ENCODE data around the gene SEC14L2. TPM values are rescaled to one million over a fixed set of nuclear protein-coding genes. Genes with fewer than 3 reads are reported as not detected.

SEC14L2 gene
- total and polyA plus RNA-seq, 2 of the 8 experiments (the other 6 are each of a cell fraction or from before 2014, with no cell fraction given), result 2.8 to 3.2 TPM

GRCh38 chr22:30457981-30458380 is 61.2 kb downstream of the SEC14L2 start:
- no peaks in the 10 kb centered on the region for H3K79me2 ChIP-seq (ENCODE audit: control insufficient read depth in 1 of 2, insufficient read depth in 2 of 2, low read length in 2 of 2)
- DNase-seq (ENCODE audit: low read depth in 1 of 2, low spot score in 2 of 2) (no peak), FAIRE-seq (no peak)
- no peak overlapping the region for H2BK120ac ChIP-seq (replicated peaks; ENCODE audit: low read depth, low read length)
- WGBS, 2 experiments (ENCODE audit: extremely low coverage in 1 of 2, insufficient coverage in 1 of 2, insufficient read length in 1 of 2, insufficient replicate concordance in 2 of 2, low coverage in 1 of 2, low lambda C conversion rate in 2 of 2, missing lambda C conversion rate in 1 of 2), result 79% methylated on average over 8 of the region's 8 CpGs; no CpG with 5 or more reads in 1 of the 2 experiments
- no peak overlapping the region for H2BK20ac ChIP-seq (ENCODE audit: low read length)
- no peaks in the 10 kb centered on the region for H3K36me3 ChIP-seq (ENCODE audit: control insufficient read depth in 2 of 4, insufficient read depth in 4 of 4, low read length in 3 of 4)
- no peaks in the 10 kb centered on the region for H3K79me1 ChIP-seq (ENCODE audit: low read depth, low read length)
- H4K8ac ChIP-seq (ENCODE audit: extremely low read depth, insufficient read depth, low read length), result no peak overlapping the region
- H3K56ac ChIP-seq (replicated peaks; ENCODE audit: insufficient read length, low read depth, low read length), result no peak overlapping the region
- H4K20me1 ChIP-seq (replicated peaks in 1 of 2; ENCODE audit: control insufficient read depth in 1 of 2, insufficient read depth in 2 of 2, low read length in 2 of 2), result no peaks in the 10 kb centered on the region
- H3K27ac ChIP-seq (ENCODE audit: low read depth, low read length), result no peak overlapping the region
- no peak overlapping the region for H2BK5ac ChIP-seq (ENCODE audit: low read depth, low read length)
- no peak overlapping the region for H3K4me2 ChIP-seq (ENCODE audit: insufficient read depth in 1 of 2, low read depth in 2 of 2, low read length in 2 of 2)
- no peak overlapping the region for H2BK12ac ChIP-seq (ENCODE audit: low read depth, low read length)
- H4K91ac ChIP-seq (replicated peaks; ENCODE audit: insufficient read length, low read length), result no peak overlapping the region
- POLR2A ChIA-PET (ENCODE audit: partially characterized antibody), result interaction anchor here (0.6 to 1.9 kb wide), 2 partner anchors 88 to 510 kb away, joined by 3 to 4 read pairs; partner anchors contain the start of genes MORC2 and SEC14L6
- H2AFZ ChIP-seq (ENCODE audit: low read length), result no peak overlapping the region
- no peak overlapping the region for H2BK15ac ChIP-seq (ENCODE audit: low read length)
- TF ChIP-seq BCL11A (IDR thresholded peaks at IDR 0.05; ENCODE audit: low read depth in 2 of 2, low read length in 2 of 2) (no peak), TCF12 (IDR thresholded peaks at IDR 0.05; ENCODE audit: low read depth, low read length) (no peak), BRCA1 (IDR thresholded peaks at IDR 0.05; ENCODE audit: low read depth, low read length) (no peak), JUN (IDR thresholded peaks at IDR 0.05; ENCODE audit: low read depth, low read length) (no peak), PHF8 (conservative IDR thresholded peaks at IDR 0.05; ENCODE audit: low read depth, low read length) (no peak), CEBPB (IDR thresholded peaks at IDR 0.05; ENCODE audit: low read depth, low read length) (no peak)
- no peak overlapping the region for H3K4ac ChIP-seq (replicated peaks; ENCODE audit: insufficient read length, low read depth, low read length)
- no peak overlapping the region for H3K9ac ChIP-seq (replicated peaks in 1 of 4; ENCODE audit: extremely low read depth in 1 of 4, low read depth in 3 of 4, low read length in 3 of 4)
- H2AK5ac ChIP-seq (ENCODE audit: low read depth, low read length), result no peak overlapping the region
- H3K4me1 ChIP-seq (replicated peaks in 1 of 4; ENCODE audit: control insufficient read depth in 3 of 4, insufficient read depth in 4 of 4, low read length in 3 of 4), result no peaks in the 10 kb centered on the region
- CTCF ChIA-PET (ENCODE audit: partially characterized antibody), result interaction anchor here (0.8 to 5.8 kb wide), 5 partner anchors 8 to 105 kb away, joined by 3 to 56 read pairs (median 4); no protein-coding TSS in a partner anchor
- H4K5ac ChIP-seq (ENCODE audit: insufficient read length, low read depth, low read length), result no peak overlapping the region
- H3K18ac ChIP-seq (ENCODE audit: extremely low read depth, low read length), result no peak overlapping the region
- no peaks in the 10 kb centered on the region for H3K23me2 ChIP-seq (ENCODE audit: low read depth, low read length)
- H3K9me3 ChIP-seq (ENCODE audit: insufficient read depth in 2 of 2, low read depth in 1 of 2, low read length in 1 of 2), result no peaks in the 10 kb centered on the region
- no peak overlapping the region for H3K14ac ChIP-seq (ENCODE audit: insufficient read length)
- no peak overlapping the region for H3K23ac ChIP-seq (ENCODE audit: insufficient read length)
- H3K4me3 ChIP-seq (ENCODE audit: extremely low read depth in 1 of 4, insufficient read depth in 2 of 4, low read depth in 3 of 4, low read length in 4 of 4), result no peak overlapping the region
- no peaks in the 10 kb centered on the region for H3K27me3 ChIP-seq (replicated peaks in 1 of 4; ENCODE audit: control insufficient read depth in 3 of 4, extremely low read depth in 1 of 4, insufficient read depth in 3 of 4, low read length in 3 of 4)
